C4-2B (cell line): ENCODE data around the gene SRSF1.

Experiments
- CTCF ChIP-seq: fragments of 450-650 bp; conservative IDR thresholded peaks from 2 replicates; pipeline ENCODE4 v1.5.1; 2017; ENCODE audit warnings: mild to moderate bottlenecking
- ZFX ChIP-seq: fragments of 450-650 bp; IDR thresholded peaks from 2 replicates; pipeline ENCODE4 v1.6.1; 2017

GRCh38 chr17:58054641-58055040 is 47.6 kb upstream of the SRSF1 start:
- TF ChIP-seq CTCF (no peak), ZFX (no peak)
